ENCODE measurements around the gene SHROOM3.

DNA sequence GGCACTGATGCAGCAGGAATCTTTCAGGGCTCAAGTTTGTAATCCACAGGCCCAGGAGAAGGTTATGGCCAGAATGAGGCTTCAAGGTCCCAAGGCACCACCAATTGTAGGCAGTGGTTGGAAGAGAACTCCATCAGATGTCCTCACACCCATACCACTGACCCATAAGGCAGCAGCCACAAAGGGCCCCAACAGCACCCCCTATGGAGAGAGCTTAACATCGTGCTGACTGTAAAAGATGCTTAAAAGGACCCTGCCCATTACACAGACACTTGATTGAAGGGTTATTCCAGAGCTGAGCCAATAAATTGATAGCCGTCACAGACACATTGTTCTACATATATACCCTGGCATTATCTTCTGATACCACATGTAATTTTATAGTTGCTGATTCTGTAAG lies 349.2 kb downstream of the SHROOM3 start:
- TF ChIP-seq, protein P1, sequence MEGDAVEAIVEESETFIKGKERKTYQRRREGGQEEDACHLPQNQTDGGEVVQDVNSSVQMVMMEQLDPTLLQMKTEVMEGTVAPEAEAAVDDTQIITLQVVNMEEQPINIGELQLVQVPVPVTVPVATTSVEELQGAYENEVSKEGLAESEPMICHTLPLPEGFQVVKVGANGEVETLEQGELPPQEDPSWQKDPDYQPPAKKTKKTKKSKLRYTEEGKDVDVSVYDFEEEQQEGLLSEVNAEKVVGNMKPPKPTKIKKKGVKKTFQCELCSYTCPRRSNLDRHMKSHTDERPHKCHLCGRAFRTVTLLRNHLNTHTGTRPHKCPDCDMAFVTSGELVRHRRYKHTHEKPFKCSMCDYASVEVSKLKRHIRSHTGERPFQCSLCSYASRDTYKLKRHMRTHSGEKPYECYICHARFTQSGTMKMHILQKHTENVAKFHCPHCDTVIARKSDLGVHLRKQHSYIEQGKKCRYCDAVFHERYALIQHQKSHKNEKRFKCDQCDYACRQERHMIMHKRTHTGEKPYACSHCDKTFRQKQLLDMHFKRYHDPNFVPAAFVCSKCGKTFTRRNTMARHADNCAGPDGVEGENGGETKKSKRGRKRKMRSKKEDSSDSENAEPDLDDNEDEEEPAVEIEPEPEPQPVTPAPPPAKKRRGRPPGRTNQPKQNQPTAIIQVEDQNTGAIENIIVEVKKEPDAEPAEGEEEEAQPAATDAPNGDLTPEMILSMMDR (conservative IDR thresholded peaks at IDR 0.05 in 1 of 2, IDR thresholded peaks at IDR 0.05 in 1 of 2; ENCODE audit: extremely low read depth in 1 of 2, insufficient read depth in 1 of 2, low read depth in 1 of 2, low read length in 2 of 2): peak; percentile 11 to 20
- TF ChIP-seq EZH2 (IDR thresholded peaks at IDR 0.05; ENCODE audit: borderline replicate concordance, low read length): no peak

Data from mammary epithelial cell (primary cell).